PC-3 (cell line): ENCODE results near the gene TBC1D24. TPM values are rescaled to one million over a fixed set of nuclear protein-coding genes. Genes with fewer than 3 reads are reported as not detected.

ENCODE experiments used
- ATAC-seq: fragments of 200-7000 bp; cut with Tn5 transposase; 2 replicates; pipeline ENCODE4 v1.9.1; 2020; ENCODE audit warnings: mild to moderate bottlenecking, moderate library complexity
- BruUV-seq: library from RNA; stranded (reverse); fragments of 400-500 nt; replicated peaks from 2 replicates; lab custom pipeline; 2021; lab: Mats Ljungman, UMichigan
- CTCF ChIA-PET: fragments of 300-600 bp; sonication (Branson Sonifier 250); formaldehyde crosslinking; loops from one replicate; lab custom pipeline; 2022; ENCODE audit warnings: antibody characterized with exemption; lab: Charles Lee
- POLR2A ChIA-PET: fragments of 300-600 bp; sonication (Branson Sonifier 250); formaldehyde crosslinking; loops from one replicate; lab custom pipeline; 2022; ENCODE audit warnings: antibody characterized with exemption; ENCODE audit not compliant: unreplicated experiment; lab: Charles Lee
- DNase-seq: peaks from one replicate; pipeline ENCODE4 v3.0.0-alpha.2; 2015
- H2AFZ ChIP-seq: fragments of 300-600 bp; sonication (generic); 2 replicates; pipeline ENCODE4 v1.6.0; 2016; ENCODE audit warnings: antibody characterized with exemption, low read length
- H3F3A ChIP-seq: fragments of 300-600 bp; sonication (generic); one replicate; pipeline ENCODE4 v1.6.0; 2017; ENCODE audit warnings: antibody characterized with exemption, low read length, control low read depth, mild to moderate bottlenecking; ENCODE audit not compliant: unreplicated experiment
- H3K27ac ChIP-seq: fragments of 300-600 bp; sonication (generic); 2 replicates; pipeline ENCODE4 v1.5.1; 2016; ENCODE audit warnings: mild to moderate bottlenecking, low read length
- H3K27me3 ChIP-seq: fragments of 300-600 bp; sonication (generic); 2 replicates; pipeline ENCODE4 v1.6.1; 2016; ENCODE audit warnings: low read length, mixed read lengths
- H3K36me3 ChIP-seq: fragments of 300-600 bp; sonication (generic); 2 replicates; pipeline ENCODE4 v1.6.1; 2016; ENCODE audit warnings: low read depth, mixed run types, low read length, mixed read lengths
- H3K4me1 ChIP-seq: fragments of 300-600 bp; sonication (generic); 2 replicates; pipeline ENCODE4 v1.5.1; 2016; ENCODE audit warnings: low read length; ENCODE audit not compliant: insufficient read depth
- H3K4me2 ChIP-seq: fragments of 300-600 bp; sonication (generic); 2 replicates; pipeline ENCODE4 v1.6.0; 2016; ENCODE audit warnings: low read length
- H3K4me3 ChIP-seq: fragments of 300-600 bp; sonication (generic); 2 replicates; pipeline ENCODE4 v1.5.1; 2016; ENCODE audit warnings: mild to moderate bottlenecking, low read length, mixed read lengths
- H3K79me2 ChIP-seq: fragments of 300-600 bp; sonication (generic); 2 replicates; pipeline ENCODE4 v1.6.1; 2017; ENCODE audit warnings: low read length, mixed read lengths
- H3K9ac ChIP-seq: fragments of 300-600 bp; sonication (generic); 2 replicates; pipeline ENCODE4 v1.6.0; 2016; ENCODE audit warnings: mild to moderate bottlenecking, low read length
- H3K9me2 ChIP-seq: fragments of 300-600 bp; sonication (generic); replicated peaks from 2 replicates; pipeline ENCODE4 v1.6.1; 2016; ENCODE audit warnings: mixed run types, low read length, mixed read lengths
- H3K9me3 ChIP-seq: fragments of 300-600 bp; sonication (generic); 2 replicates; pipeline ENCODE4 v1.6.1; 2016; ENCODE audit warnings: low read length, mixed read lengths
- H4K20me1 ChIP-seq: fragments of 300-600 bp; sonication (generic); 2 replicates; pipeline ENCODE4 v1.6.1; 2016; ENCODE audit warnings: low read length, mixed read lengths
- EZH2 ChIP-seq: fragments of 300-600 bp; sonication (generic); IDR thresholded peaks from one replicate; pipeline ENCODE4 v1.6.1; 2017; ENCODE audit warnings: antibody characterized with exemption, mild to moderate bottlenecking, low read length; ENCODE audit not compliant: unreplicated experiment
- EZH2phosphoT487 ChIP-seq: fragments of 300-600 bp; sonication (generic); IDR thresholded peaks from 2 replicates; pipeline ENCODE4 v1.6.1; 2018; ENCODE audit warnings: mild to moderate bottlenecking, antibody characterized with exemption, low read length, borderline replicate concordance
- intact Hi-C: fragments of 100-400 bp; cut with micrococcal nuclease; formaldehyde crosslinking; loops from 2 replicates; pipeline ENCODE4 v1.9.0; 2023
- total RNA-seq: library from RNA; depleted of rRNA; stranded (reverse); fragments of >200 nt; gene quantifications from 2 replicates; pipeline ENCODE4 v1.2.3, GENCODE V29; 2014
- TF ChIP-seq, protein P1 (sequence below): fragments of 300-600 bp; sonication (generic); conservative IDR thresholded peaks from 2 replicates; pipeline ENCODE4 v1.5.1; 2017; ENCODE audit warnings: antibody characterized with exemption, low read depth, mild to moderate bottlenecking, low read length

Gene TBC1D24
- total RNA-seq, 1 experiment from 2014 or later = 15.2 TPM

- DNase-seq (no peak), ATAC-seq (no peak)
- Histone ChIP-seq H3K4me2 (no peak overlapping the region), H3K36me3 (peaks cover 9% of the 10 kb centered on the region), H3K79me2 (no peaks in the 10 kb centered on the region), H3K9ac (no peak overlapping the region), H3K27ac (no peak overlapping the region), H2AFZ (no peak overlapping the region), H3K9me2 (no peaks in the 10 kb centered on the region), H3F3A (no peaks in the 10 kb centered on the region), H3K9me3 (no peaks in the 10 kb centered on the region), H3K4me3 (no peak overlapping the region), H3K4me1 (no peaks in the 10 kb centered on the region), H3K27me3 (no peaks in the 10 kb centered on the region), H4K20me1 (no peaks in the 10 kb centered on the region)
- no peak for TF ChIP-seq EZH2
- TF ChIP-seq, protein P1, sequence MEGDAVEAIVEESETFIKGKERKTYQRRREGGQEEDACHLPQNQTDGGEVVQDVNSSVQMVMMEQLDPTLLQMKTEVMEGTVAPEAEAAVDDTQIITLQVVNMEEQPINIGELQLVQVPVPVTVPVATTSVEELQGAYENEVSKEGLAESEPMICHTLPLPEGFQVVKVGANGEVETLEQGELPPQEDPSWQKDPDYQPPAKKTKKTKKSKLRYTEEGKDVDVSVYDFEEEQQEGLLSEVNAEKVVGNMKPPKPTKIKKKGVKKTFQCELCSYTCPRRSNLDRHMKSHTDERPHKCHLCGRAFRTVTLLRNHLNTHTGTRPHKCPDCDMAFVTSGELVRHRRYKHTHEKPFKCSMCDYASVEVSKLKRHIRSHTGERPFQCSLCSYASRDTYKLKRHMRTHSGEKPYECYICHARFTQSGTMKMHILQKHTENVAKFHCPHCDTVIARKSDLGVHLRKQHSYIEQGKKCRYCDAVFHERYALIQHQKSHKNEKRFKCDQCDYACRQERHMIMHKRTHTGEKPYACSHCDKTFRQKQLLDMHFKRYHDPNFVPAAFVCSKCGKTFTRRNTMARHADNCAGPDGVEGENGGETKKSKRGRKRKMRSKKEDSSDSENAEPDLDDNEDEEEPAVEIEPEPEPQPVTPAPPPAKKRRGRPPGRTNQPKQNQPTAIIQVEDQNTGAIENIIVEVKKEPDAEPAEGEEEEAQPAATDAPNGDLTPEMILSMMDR = no peak
- TF ChIP-seq EZH2phosphoT487 = no peak
- intact Hi-C loops = no loop called here
- no TSS peak for BruUV-seq
- ChIA-PET POLR2A (no interaction called here), CTCF (no interaction called here)
Observed at GRCh38 chr16:2443555-2443954, 31.4 kb upstream of the TBC1D24 start.

DNA sequence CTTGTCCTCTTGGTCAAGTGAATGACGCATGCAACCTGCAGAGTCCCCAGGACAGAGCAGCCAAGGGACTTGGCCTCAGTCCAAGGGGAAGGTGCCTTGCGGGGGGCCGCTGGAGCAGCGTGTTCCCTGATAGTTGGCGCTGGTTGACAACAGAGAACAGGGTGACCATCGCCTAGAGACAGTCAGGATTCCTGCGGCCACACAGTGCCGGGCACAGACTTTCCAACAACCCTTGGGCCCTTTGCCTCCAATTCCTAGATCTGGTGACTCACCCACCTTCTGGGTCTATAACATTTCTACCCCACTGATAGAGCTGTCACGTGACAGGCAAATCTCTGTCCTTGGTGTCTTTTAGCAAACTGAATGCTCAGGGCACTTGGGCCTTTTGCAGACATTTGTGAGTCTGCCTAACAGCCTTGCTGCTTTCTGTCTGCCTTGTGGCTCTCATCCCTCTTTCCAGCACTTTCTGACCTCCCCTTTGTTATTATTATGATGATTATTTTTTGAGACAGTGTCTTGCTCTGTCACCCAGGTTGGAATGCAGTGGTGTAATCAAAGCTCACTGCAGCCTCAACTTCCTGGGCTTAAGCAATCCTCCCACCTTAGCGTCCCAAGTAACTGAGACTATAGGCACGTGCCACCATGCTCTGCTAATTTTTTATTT, 26.9 kb upstream of the TBC1D24 start:
- Histone ChIP-seq H3K4me2 (no peak overlapping the region), H4K20me1 (no peaks in the 10 kb centered on the region), H3K27me3 (no peaks in the 10 kb centered on the region), H3F3A (no peaks in the 10 kb centered on the region), H3K9me2 (no peaks in the 10 kb centered on the region), H3K36me3 (peaks cover 20% of the 10 kb centered on the region), H2AFZ (no peak overlapping the region), H3K27ac (no peak overlapping the region), H3K79me2 (no peaks in the 10 kb centered on the region), H3K9ac (no peak overlapping the region), H3K4me3 (no peak overlapping the region), H3K9me3 (no peaks in the 10 kb centered on the region), H3K4me1 (no peaks in the 10 kb centered on the region)
- ChIA-PET POLR2A (no interaction called here), CTCF (no interaction called here)
- no peak for DNase-seq
- intact Hi-C loops = no loop called here
- no TSS peak for BruUV-seq
- TF ChIP-seq, protein P1 = no peak
- TF ChIP-seq EZH2phosphoT487 (no peak), EZH2 (no peak)
- ATAC-seq = no peak

GRCh38 chr16:2449118-2449517, 25.8 kb upstream of the TBC1D24 start:
- ATAC-seq = no peak
- Histone ChIP-seq H3K4me3 (no peak overlapping the region), H3K9ac (no peak overlapping the region), H3F3A (no peaks in the 10 kb centered on the region), H3K4me2 (no peak overlapping the region), H3K9me2 (no peaks in the 10 kb centered on the region), H4K20me1 (no peaks in the 10 kb centered on the region), H3K79me2 (no peaks in the 10 kb centered on the region), H3K4me1 (no peaks in the 10 kb centered on the region), H3K36me3 (peaks cover 20% of the 10 kb centered on the region), H2AFZ (no peak overlapping the region), H3K27ac (no peak overlapping the region), H3K27me3 (no peaks in the 10 kb centered on the region), H3K9me3 (no peaks in the 10 kb centered on the region)
- no peak for DNase-seq
- ChIA-PET POLR2A (no interaction called here), CTCF (no interaction called here)
- BruUV-seq = no TSS peak
- intact Hi-C loops = no loop called here
- TF ChIP-seq EZH2 (no peak), EZH2phosphoT487 (no peak)
- TF ChIP-seq, protein P1 = no peak
